ENCODE results near the gene RPL32.
"Not testable (repeated sequence)": the region's sequence is repeated elsewhere in the genome, so short reads cannot be mapped to it uniquely, and the experiment has no call there.

The RPL32 gene

DNA sequence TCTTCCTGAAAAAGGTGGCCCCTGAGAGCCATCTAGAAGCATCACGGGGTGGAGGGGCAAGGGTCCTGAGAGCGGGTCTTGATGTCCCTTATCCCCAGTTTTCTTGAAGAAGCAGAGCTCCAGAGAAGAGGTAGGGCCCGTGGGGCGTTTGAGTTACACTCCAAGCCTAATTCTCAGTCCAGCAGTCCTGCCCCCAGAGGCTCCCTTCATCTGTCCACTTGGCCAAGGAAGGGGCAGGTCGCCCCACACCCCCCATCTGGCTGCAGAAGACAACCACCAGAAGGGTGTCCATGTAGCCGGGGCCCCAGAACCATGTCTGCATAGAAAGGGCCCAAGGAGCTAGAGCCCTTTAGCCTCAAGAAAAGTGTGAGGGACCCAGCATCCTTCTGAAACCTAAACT, 25.5 kb upstream of the RPL32 start:
- TF ChIP-seq, protein P1, sequence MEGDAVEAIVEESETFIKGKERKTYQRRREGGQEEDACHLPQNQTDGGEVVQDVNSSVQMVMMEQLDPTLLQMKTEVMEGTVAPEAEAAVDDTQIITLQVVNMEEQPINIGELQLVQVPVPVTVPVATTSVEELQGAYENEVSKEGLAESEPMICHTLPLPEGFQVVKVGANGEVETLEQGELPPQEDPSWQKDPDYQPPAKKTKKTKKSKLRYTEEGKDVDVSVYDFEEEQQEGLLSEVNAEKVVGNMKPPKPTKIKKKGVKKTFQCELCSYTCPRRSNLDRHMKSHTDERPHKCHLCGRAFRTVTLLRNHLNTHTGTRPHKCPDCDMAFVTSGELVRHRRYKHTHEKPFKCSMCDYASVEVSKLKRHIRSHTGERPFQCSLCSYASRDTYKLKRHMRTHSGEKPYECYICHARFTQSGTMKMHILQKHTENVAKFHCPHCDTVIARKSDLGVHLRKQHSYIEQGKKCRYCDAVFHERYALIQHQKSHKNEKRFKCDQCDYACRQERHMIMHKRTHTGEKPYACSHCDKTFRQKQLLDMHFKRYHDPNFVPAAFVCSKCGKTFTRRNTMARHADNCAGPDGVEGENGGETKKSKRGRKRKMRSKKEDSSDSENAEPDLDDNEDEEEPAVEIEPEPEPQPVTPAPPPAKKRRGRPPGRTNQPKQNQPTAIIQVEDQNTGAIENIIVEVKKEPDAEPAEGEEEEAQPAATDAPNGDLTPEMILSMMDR (IDR thresholded peaks at IDR 0.05; ENCODE audit: control insufficient read depth, extremely low read depth, insufficient read depth), result no peak
- no peak overlapping the region for H3K4me3 ChIP-seq (ENCODE audit: low read depth, low read length)
- no peak for DNase-seq (ENCODE audit: low read depth)

GRCh38 chr3:12865271-12865670, 23.9 kb upstream of the RPL32 start:
- DNase-seq (ENCODE audit: low read depth), result no peak
- TF ChIP-seq, protein P1 (IDR thresholded peaks at IDR 0.05; ENCODE audit: control insufficient read depth, extremely low read depth, insufficient read depth), result no peak
- H3K4me3 ChIP-seq (ENCODE audit: low read depth, low read length), result no peak overlapping the region

GRCh38 chr3:12862387-12862786, 21.0 kb upstream of the RPL32 start:
- DNase-seq (ENCODE audit: low read depth), result no peak
- TF ChIP-seq, protein P1 (IDR thresholded peaks at IDR 0.05; ENCODE audit: control insufficient read depth, extremely low read depth, insufficient read depth), result no peak
- no peak overlapping the region for H3K4me3 ChIP-seq (ENCODE audit: low read depth, low read length)

DNA sequence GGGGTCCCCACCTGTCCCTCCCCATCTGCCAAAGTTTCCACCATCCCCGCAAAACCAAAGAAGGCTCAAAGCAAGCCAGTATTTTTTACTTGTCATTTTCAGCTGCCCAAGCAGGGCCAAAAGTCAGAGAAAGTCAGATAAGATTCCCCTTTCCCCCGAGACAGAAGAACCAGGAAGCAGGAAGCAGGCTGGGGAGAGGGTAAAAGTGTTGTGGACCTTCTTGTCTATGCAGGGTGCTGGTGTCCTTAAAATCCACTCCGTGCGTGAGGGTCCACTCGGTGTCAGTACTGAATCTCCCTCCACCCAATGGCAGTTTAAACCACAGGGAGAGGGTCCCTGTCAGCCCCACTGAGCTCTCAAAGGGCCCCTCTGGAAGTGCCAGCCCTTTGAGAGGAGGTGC, 20.2 kb upstream of the RPL32 start:
- TF ChIP-seq, protein P1 (IDR thresholded peaks at IDR 0.05; ENCODE audit: control insufficient read depth, extremely low read depth, insufficient read depth), result no peak
- no peak for DNase-seq (ENCODE audit: low read depth)
- H3K4me3 ChIP-seq (ENCODE audit: low read depth, low read length), result no peak overlapping the region

- TF ChIP-seq, protein P1 (IDR thresholded peaks at IDR 0.05; ENCODE audit: control insufficient read depth, extremely low read depth, insufficient read depth), result no peak
- H3K4me3 ChIP-seq (ENCODE audit: low read depth, low read length), result no peak overlapping the region
- DNase-seq (ENCODE audit: low read depth), result no peak
Measured at GRCh38 chr3:12859840-12860239, 18.5 kb upstream of the RPL32 start.

- TF ChIP-seq, protein P1 (IDR thresholded peaks at IDR 0.05; ENCODE audit: control insufficient read depth, extremely low read depth, insufficient read depth), result no peak
- H3K4me3 ChIP-seq (ENCODE audit: low read depth, low read length), result no peak overlapping the region
- DNase-seq (ENCODE audit: low read depth), result no peak
Measured at GRCh38 chr3:12856626-12857025, 15.3 kb upstream of the RPL32 start.

- TF ChIP-seq, protein P1 (IDR thresholded peaks at IDR 0.05; ENCODE audit: control insufficient read depth, extremely low read depth, insufficient read depth), result no peak
- DNase-seq (ENCODE audit: low read depth), result no peak
- H3K4me3 ChIP-seq (ENCODE audit: low read depth, low read length), result no peak overlapping the region
Measured at GRCh38 chr3:12854565-12854964, 13.2 kb upstream of the RPL32 start.

DNA sequence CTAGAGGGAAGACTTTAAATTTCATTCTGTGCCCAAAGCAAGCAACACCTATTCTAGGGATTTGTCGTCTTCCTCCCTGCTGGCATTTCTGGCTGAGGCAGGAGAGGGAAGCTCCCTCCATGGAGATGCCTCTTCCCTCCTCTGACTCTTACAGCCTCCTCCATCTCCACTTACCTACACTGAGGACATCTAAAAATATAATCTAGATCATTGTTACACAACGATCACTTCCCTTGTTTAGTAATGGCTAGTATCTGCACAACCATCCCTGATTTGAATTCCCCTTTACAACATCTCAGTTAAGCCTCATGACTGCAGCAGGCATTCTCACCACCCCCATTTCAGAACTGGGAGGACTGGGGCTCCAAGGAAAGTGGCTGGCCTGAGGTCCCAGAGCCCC, 12.5 kb upstream of the RPL32 start:
- not testable (repeated sequence) for H3K4me3 ChIP-seq (ENCODE audit: low read depth, low read length); DNase-seq (ENCODE audit: low read depth)
